SU-DHL-6 (cell line): ENCODE measurements around the gene RPL35.

ENCODE experiments used
- H2AFZ ChIP-seq: fragments of 200-600 bp; sonication (generic); 2 replicates; pipeline ENCODE4 v1.6.1; 2014; ENCODE audit warnings: low read depth, mild to moderate bottlenecking, moderate library complexity, mixed read lengths, antibody characterized with exemption, low read length; ENCODE audit not compliant: severe bottlenecking
- H3F3A ChIP-seq: fragments of 200-600 bp; shearing (Covaris generic); 2 replicates; pipeline ENCODE4 v1.6.0; 2016; ENCODE audit warnings: antibody characterized with exemption, mild to moderate bottlenecking; ENCODE audit not compliant: insufficient read depth
- H3K27ac ChIP-seq: fragments of 200-600 bp; sonication (generic); 2 replicates; pipeline ENCODE4 v1.5.1; 2016; ENCODE audit warnings: low read depth, mild to moderate bottlenecking, low read length, moderate library complexity, mixed read lengths
- H3K27me3 ChIP-seq: fragments of 200-600 bp; sonication (generic), shearing (Covaris generic); 2 replicates; pipeline ENCODE4 v1.6.0; 2014; ENCODE audit warnings: mild to moderate bottlenecking, low read length
- H3K36me3 ChIP-seq: fragments of 200-600 bp; sonication (generic); 2 replicates; pipeline ENCODE4 v1.6.1; 2014; ENCODE audit warnings: mild to moderate bottlenecking, low read length, mixed read lengths
- H3K4me2 ChIP-seq: fragments of 300-600, 200-600 bp; shearing (Covaris generic), sonication (generic); 2 replicates; pipeline ENCODE4 v1.6.0; 2014; ENCODE audit warnings: low read length, low read depth, mild to moderate bottlenecking; ENCODE audit not compliant: poor library complexity, severe bottlenecking
- H3K4me3 ChIP-seq: fragments of 200-600 bp; sonication (generic); 2 replicates; pipeline ENCODE4 v1.5.1; 2014; ENCODE audit warnings: antibody characterized with exemption, low read length, mild to moderate bottlenecking, mixed read lengths; ENCODE audit not compliant: insufficient read depth, poor library complexity, severe bottlenecking
- H3K79me2 ChIP-seq: fragments of 200-600 bp; sonication (generic); 2 replicates; pipeline ENCODE4 v1.6.1; 2014; ENCODE audit warnings: mild to moderate bottlenecking, low read length, moderate library complexity; ENCODE audit not compliant: insufficient read depth
- H3K9ac ChIP-seq: fragments of 200-600 bp; sonication (generic); 2 replicates; pipeline ENCODE4 v1.7.0; 2014; ENCODE audit warnings: mild to moderate bottlenecking, low read length
- H3K9me2 ChIP-seq: fragments of 200-600 bp; sonication (generic); replicated peaks from 2 replicates; pipeline ENCODE4 v1.6.1; 2014; ENCODE audit warnings: low read length; ENCODE audit not compliant: insufficient read depth
- H3K9me3 ChIP-seq: fragments of 200-600 bp; sonication (generic); 2 replicates; pipeline ENCODE4 v1.6.1; 2014; ENCODE audit warnings: low read length, mixed read lengths; ENCODE audit not compliant: insufficient read depth
- H4K20me1 ChIP-seq: fragments of 200-600 bp; sonication (generic); 2 replicates; pipeline ENCODE4 v1.6.1; 2014; ENCODE audit warnings: low read depth, mild to moderate bottlenecking, antibody characterized with exemption, low read length, moderate library complexity, mixed read lengths
- CTCF ChIP-seq: fragments of 200-600 bp; sonication (generic); IDR thresholded peaks from one replicate; pipeline ENCODE4 v1.5.1; 2017; ENCODE audit warnings: antibody characterized with exemption, mild to moderate bottlenecking, low read length, moderate library complexity; ENCODE audit not compliant: insufficient read depth, poor library complexity, severe bottlenecking
- EZH2phosphoT487 ChIP-seq: fragments of 200-600 bp; sonication (generic), shearing (Covaris generic); conservative IDR thresholded peaks from 2 replicates; pipeline ENCODE4 v1.6.1; 2018; ENCODE audit warnings: mild to moderate bottlenecking, antibody characterized with exemption, low read length, moderate library complexity, mixed read lengths

The RPL35 gene

GRCh38 chr9:124830593-124830992 lies 31.2 kb downstream of the RPL35 start:
- no peak overlapping the region for H3K27ac ChIP-seq
- TF ChIP-seq EZH2phosphoT487 (no peak), CTCF (no peak)
- H3K36me3 ChIP-seq = no peaks in the 10 kb centered on the region
- H3K4me3 ChIP-seq = no peak overlapping the region
- no peaks in the 10 kb centered on the region for H4K20me1 ChIP-seq
- H3K9me3 ChIP-seq = no peaks in the 10 kb centered on the region
- H2AFZ ChIP-seq = no peak overlapping the region
- no peaks in the 10 kb centered on the region for H3K27me3 ChIP-seq
- no peaks in the 10 kb centered on the region for H3K79me2 ChIP-seq
- no peaks in the 10 kb centered on the region for H3F3A ChIP-seq
- no peak overlapping the region for H3K9ac ChIP-seq
- no peaks in the 10 kb centered on the region for H3K9me2 ChIP-seq
- H3K4me2 ChIP-seq = no peak overlapping the region

GRCh38 chr9:124829334-124829669 lies 32.5 kb downstream of the RPL35 start:
- TF ChIP-seq CTCF (no peak), EZH2phosphoT487 (no peak)
- Histone ChIP-seq H3F3A (peaks cover 12% of the 10 kb centered on the region), H3K79me2 (no peaks in the 10 kb centered on the region), H3K27ac (no peak overlapping the region), H3K27me3 (no peaks in the 10 kb centered on the region), H3K9ac (no peak overlapping the region), H3K9me3 (no peaks in the 10 kb centered on the region), H3K36me3 (no peaks in the 10 kb centered on the region), H4K20me1 (no peaks in the 10 kb centered on the region), H3K9me2 (no peaks in the 10 kb centered on the region), H2AFZ (no peak overlapping the region), H3K4me2 (no peak overlapping the region), H3K4me3 (no peak overlapping the region)

GRCh38 chr9:124828489-124829333 lies 33.0 kb downstream of the RPL35 start:
- Histone ChIP-seq H3K9me3 (no peaks in the 10 kb centered on the region), H3K4me2 (no peak overlapping the region), H3K27me3 (no peaks in the 10 kb centered on the region), H3K9me2 (no peaks in the 10 kb centered on the region), H2AFZ (no peak overlapping the region), H4K20me1 (no peaks in the 10 kb centered on the region), H3K36me3 (no peaks in the 10 kb centered on the region), H3K9ac (no peak overlapping the region), H3F3A (peaks cover 16% of the 10 kb centered on the region), H3K4me3 (no peak overlapping the region), H3K27ac (no peak overlapping the region), H3K79me2 (no peaks in the 10 kb centered on the region)
- no peak for TF ChIP-seq CTCF
